HepG2 (cell line): Measurements from ENCODE around the gene FRMD4A. TPM values are rescaled to one million over a fixed set of nuclear protein-coding genes. Genes with fewer than 3 reads are reported as not detected.

Experiments used
- ATAC-seq: fragments of 200-7000 bp; cut with Tn5 transposase; 3 replicates; pipeline ENCODE4 v1.9.1; 2020; ENCODE audit warnings: mild to moderate bottlenecking, moderate library complexity
- BruUV-seq: library from RNA; stranded (reverse); fragments of 400-500 nt; replicated peaks from 2 replicates; lab custom pipeline; 2021; lab: Mats Ljungman, UMichigan
- CTCF ChIA-PET: fragments of 300-600 bp; formaldehyde crosslinking; extraction: SDS; loops from one replicate; lab custom pipeline; 2021; ENCODE audit warnings: low total read pairs, inconsistent platforms, low intra/inter-chr PET ratio; lab: Yijun Ruan, JAX
- POLR2A ChIA-PET: fragments of 350-600 bp; sonication (Branson Sonifier 250); formaldehyde crosslinking; loops from one replicate; lab custom pipeline; 2020; ENCODE audit warnings: antibody characterized with exemption, inconsistent platforms; lab: Yijun Ruan, JAX
- DNase-seq: peaks from one replicate; pipeline ENCODE4 v3.0.0-alpha.2; 2015; ENCODE audit warnings: low spot score
- FAIRE-seq: peaks from 3 replicates; lab custom pipeline; 2011; peaks lifted over from hg19 to GRCh38; lab: Jason Lieb, UNC
- H2AFZ ChIP-seq: one replicate; pipeline ENCODE4 v1.6.1; 2011; ENCODE audit warnings: low read length, inconsistent platforms
- H3K27ac ChIP-seq: fragments of 300-600 bp; 3 replicates; pipeline ENCODE4 v1.8.0; 2011; ENCODE audit warnings: mixed run types, mild to moderate bottlenecking, mixed read lengths, low read length, inconsistent platforms; ENCODE audit not compliant: insufficient read depth; ENCODE audit errors: extremely low read length
- H3K27me3 ChIP-seq, 2 experiments: fragments of 200-600 bp in 1 of 2; 2 replicates in 1 of 2; 3 replicates in 1 of 2; pipeline versions ENCODE4 v1.6.0 to v1.8.0; 2011; ENCODE audit warnings: low read length in 2 of 2, mild to moderate bottlenecking in 2 of 2, moderate library complexity in 2 of 2, inconsistent platforms in 1 of 2; ENCODE audit not compliant: insufficient read depth in 2 of 2, control insufficient read depth in 1 of 2
- H3K36me3 ChIP-seq, 2 experiments: fragments of 200-600 bp in 1 of 2; replicated peaks in 1 of 2; 2 replicates in 1 of 2; 3 replicates in 1 of 2; pipeline versions ENCODE4 v1.5.1 to v1.8.0; 2011; ENCODE audit warnings: low read length in 2 of 2, inconsistent platforms in 1 of 2; ENCODE audit not compliant: insufficient read depth in 2 of 2, control insufficient read depth in 1 of 2
- H3K4me1 ChIP-seq: 2 replicates; pipeline ENCODE4 v1.5.1; 2012; ENCODE audit warnings: low read length, inconsistent platforms; ENCODE audit not compliant: insufficient read depth
- H3K4me2 ChIP-seq: 2 replicates; pipeline ENCODE4 v1.6.0; 2011; ENCODE audit warnings: low read depth, low read length, inconsistent platforms
- H3K4me3 ChIP-seq, 3 experiments: fragments of 200-600 bp in 1 of 3; sonication (generic), shearing (Covaris generic) in 1 of 3; replicated peaks in 1 of 3; 2 replicates each; pipeline ENCODE4 v1.5.1; 2011 to 2016; ENCODE audit warnings: low read length in 3 of 3, inconsistent platforms in 2 of 3, low read depth in 2 of 3, mild to moderate bottlenecking in 2 of 3, control low read depth in 1 of 3, mixed read lengths in 1 of 3; ENCODE audit not compliant: insufficient read depth in 1 of 3
- H3K79me2 ChIP-seq: one replicate; pipeline ENCODE4 v1.6.1; 2011; ENCODE audit warnings: low read length, inconsistent platforms; ENCODE audit not compliant: insufficient read depth
- H3K9ac ChIP-seq: 2 replicates; pipeline ENCODE4 v1.6.0; 2011; ENCODE audit warnings: mild to moderate bottlenecking, low read depth, low read length, inconsistent platforms; ENCODE audit not compliant: insufficient read depth
- H3K9me3 ChIP-seq: 2 replicates; pipeline ENCODE4 v1.5.1; 2012; ENCODE audit warnings: mild to moderate bottlenecking, low read length
- H4K20me1 ChIP-seq: 2 replicates; pipeline ENCODE4 v1.6.0; 2011; ENCODE audit warnings: inconsistent platforms, mild to moderate bottlenecking, low read length, moderate library complexity; ENCODE audit not compliant: insufficient read depth
- CTCF ChIP-seq: sonication (generic); formaldehyde crosslinking; IDR thresholded peaks from 2 replicates; pipeline ENCODE4 v1.5.0; 2020; ENCODE audit warnings: mild to moderate bottlenecking, missing genetic modification reagents, moderate library complexity
- GMEB1 ChIP-seq: sonication (generic); formaldehyde crosslinking; IDR thresholded peaks from 2 replicates; pipeline ENCODE4 v1.5.1; 2020; ENCODE audit warnings: missing genetic modification reagents, mild to moderate bottlenecking, borderline replicate concordance
- HNF1B ChIP-seq: sonication (generic); formaldehyde crosslinking; IDR thresholded peaks from 2 replicates; pipeline ENCODE4 v1.5.1; 2020; ENCODE audit warnings: mild to moderate bottlenecking, moderate library complexity, missing genetic modification reagents
- KDM2A ChIP-seq: sonication (generic); formaldehyde crosslinking; IDR thresholded peaks from 2 replicates; pipeline ENCODE4 v1.4.0; 2020; ENCODE audit warnings: low read depth, missing genetic modification reagents, borderline replicate concordance
- MEIS1 ChIP-seq: sonication (generic); formaldehyde crosslinking; IDR thresholded peaks from 2 replicates; pipeline ENCODE4 v1.9.0; 2021; ENCODE audit warnings: mild to moderate bottlenecking, missing genetic modification reagents, moderate library complexity, borderline replicate concordance
- MXI1 ChIP-seq: IDR thresholded peaks from 3 replicates; pipeline ENCODE4 v1.6.1; 2012; ENCODE audit warnings: low read depth, low read length, inconsistent platforms, borderline replicate concordance
- POGZ ChIP-seq: sonication (generic); formaldehyde crosslinking; IDR thresholded peaks from 2 replicates; pipeline ENCODE4 v1.4.0; 2020; ENCODE audit warnings: mild to moderate bottlenecking, missing genetic modification reagents
- RAD21 ChIP-seq: fragments of 450-650 bp; formaldehyde crosslinking; IDR thresholded peaks from 2 replicates; pipeline ENCODE4 v1.5.0; 2020; ENCODE audit warnings: mild to moderate bottlenecking
- SALL1 ChIP-seq: sonication (generic); formaldehyde crosslinking; IDR thresholded peaks from 2 replicates; pipeline ENCODE4 v1.8.0; 2022; ENCODE audit warnings: mild to moderate bottlenecking, missing genetic modification reagents
- SMC3 ChIP-seq: IDR thresholded peaks from 2 replicates; pipeline ENCODE4 v1.6.1; 2011; ENCODE audit warnings: low read length, improper control_type of control experiment
- STAG1 ChIP-seq: sonication (generic); formaldehyde crosslinking; IDR thresholded peaks from 2 replicates; pipeline ENCODE4 v1.4.0; 2020; ENCODE audit warnings: missing genetic modification reagents
- TEAD3 ChIP-seq: optimal IDR thresholded peaks from 2 replicates; pipeline ENCODE3; 2016; ENCODE audit warnings: borderline replicate concordance
- ZNF17 ChIP-seq: sonication (generic); formaldehyde crosslinking; IDR thresholded peaks from 2 replicates; pipeline ENCODE4 v1.5.0; 2020; ENCODE audit warnings: mild to moderate bottlenecking, missing genetic modification reagents
- ZNF296 ChIP-seq: sonication (generic); formaldehyde crosslinking; conservative IDR thresholded peaks from 2 replicates; pipeline ENCODE4 v1.5.0; 2020; ENCODE audit warnings: mild to moderate bottlenecking, missing genetic modification reagents
- ZNF501 ChIP-seq: sonication (generic); formaldehyde crosslinking; IDR thresholded peaks from 2 replicates; pipeline ENCODE4 v1.5.1; 2020; ENCODE audit warnings: mild to moderate bottlenecking, moderate library complexity, missing genetic modification reagents
- ZNF572 ChIP-seq: sonication (generic); formaldehyde crosslinking; IDR thresholded peaks from 2 replicates; pipeline ENCODE4 v1.5.1; 2020; ENCODE audit warnings: mild to moderate bottlenecking, missing genetic modification reagents
- ZNF670 ChIP-seq: sonication (generic); formaldehyde crosslinking; IDR thresholded peaks from 2 replicates; pipeline ENCODE4 v1.8.0; 2022; ENCODE audit warnings: mild to moderate bottlenecking, missing genetic modification reagents, borderline replicate concordance
- ZNF749 ChIP-seq: sonication (generic); formaldehyde crosslinking; IDR thresholded peaks from 2 replicates; pipeline ENCODE4 v1.8.0; 2022; ENCODE audit warnings: mild to moderate bottlenecking, missing genetic modification reagents, moderate library complexity, borderline replicate concordance
- WGBS: methylation state at CpG from one replicate; pipeline ENCODE4 v1.1.6; 2017; ENCODE audit warnings: low lambda C conversion rate; 5-methylcytosine and 5-hydroxymethylcytosine counted together
- in situ Hi-C: cut with HindIII; loops from 2 replicates; pipeline ENCODE4 v1.10.0; 2017; ENCODE audit warnings: low pct_unique_long_range_greater_than_20kb; ENCODE audit not compliant: extremely low pct_ligation_motif_present
- intact Hi-C: fragments of 100-400 bp; cut with micrococcal nuclease; formaldehyde crosslinking; loops from one replicate; pipeline ENCODE4 v1.10.0; 2022; ENCODE audit not compliant: unreplicated experiment
- polyA plus RNA-seq, 8 experiments: library from polyadenylated mRNA; depleted of rRNA in 3 of 8; stranded (reverse) in 7 of 8; unstranded in 1 of 8; fragments of >200 nt; fragmentation: Illumina TruSeq in 4 of 8; extraction: Trizol in 4 of 8; gene quantifications; 2 replicates each; pipeline versions ENCODE4 v1.2.1 to v1.2.3, GENCODE V29; 2011 to 2016; ENCODE audit warnings: low read depth in 4 of 8, missing spikeins in 1 of 8, mixed read lengths in 1 of 8; ENCODE audit not compliant: insufficient read depth in 1 of 8
- total RNA-seq, 5 experiments: library from RNA; depleted of rRNA; stranded (reverse); fragments of >200 nt; fragmentation: Illumina TruSeq; extraction: Trizol; gene quantifications; 2 replicates each; pipeline ENCODE4 v1.2.3, GENCODE V29; 2016; ENCODE audit warnings: low read depth in 1 of 5

The FRMD4A gene
- total and polyA plus RNA-seq, 2 of the 13 experiments (the other 11 are each of a cell fraction or from before 2014, with no cell fraction given): 0.09 to 0.26 TPM

- FAIRE-seq (peak; percentile 63), ATAC-seq (peak; percentile 66), DNase-seq (no peak)
- Histone ChIP-seq H2AFZ (no peak overlapping the region), H3K4me2 (no peak overlapping the region), H3K27me3 (no peaks in the 10 kb centered on the region), H3K27ac (no peak overlapping the region), H3K9ac (no peak overlapping the region), H3K4me1 (no peaks in the 10 kb centered on the region), H3K79me2 (no peaks in the 10 kb centered on the region), H3K4me3 (no peak overlapping the region), H3K36me3 (no peaks in the 10 kb centered on the region), H4K20me1 (no peaks in the 10 kb centered on the region), H3K9me3 (no peaks in the 10 kb centered on the region)
- ChIA-PET CTCF (interaction anchor here (0.7 to 3.6 kb wide), 3 partner anchors 113 to 118 kb away, joined by 3 to 60 read pairs (median 3); no protein-coding TSS in a partner anchor), POLR2A (no interaction called here)
- WGBS: 57% methylated on average over 10 of the region's 19 CpGs
- no TSS peak for BruUV-seq
- in situ Hi-C loops (loop anchor here (5.0 kb wide), 1 partner anchor 117 kb away; no protein-coding TSS in a partner anchor), intact Hi-C loops (loop anchor here (1.0 kb wide), 1 partner anchor 118 kb away; no protein-coding TSS in a partner anchor)
- TF ChIP-seq POGZ (CRISPR knock-in tag): no peak
- 0 out of 2 replicates have a peak, but pooled peaks have one; percentile 32 for TF ChIP-seq HNF1B
- TF ChIP-seq CTCF (CRISPR knock-in tag): peak; percentile 92
- peak; percentile 55; the same call in 1 of the 2 replicates for TF ChIP-seq ZNF501 (CRISPR knock-in tag)
- 0 out of 2 replicates have a peak, but pooled peaks have one; percentile 26 for TF ChIP-seq ZNF572 (CRISPR knock-in tag)
- no peak for TF ChIP-seq GMEB1 (CRISPR knock-in tag)
- TF ChIP-seq SMC3: peak; percentile 95
- TF ChIP-seq ZNF17 (CRISPR knock-in tag): no peak
- TF ChIP-seq ZNF296: no peak
- TF ChIP-seq MXI1: 0 out of 3 replicates have a peak, but pooled peaks have one; percentile 16
- TF ChIP-seq MEIS1 (CRISPR knock-in tag): no peak
- TF ChIP-seq TEAD3 (CRISPR knock-in tag): peak; percentile 15
- 0 out of 2 replicates have a peak, but pooled peaks have one; percentile 19 for TF ChIP-seq ZNF749 (CRISPR knock-in tag)
- no peak for TF ChIP-seq ZNF670 (CRISPR knock-in tag)
- peak; percentile 93 for TF ChIP-seq STAG1 (CRISPR knock-in tag)
- TF ChIP-seq RAD21 (CRISPR knock-in tag): peak; percentile 81
- TF ChIP-seq KDM2A (CRISPR knock-in tag): peak; percentile 48; the same call in 1 of the 2 replicates
- peak; percentile 41; the same call in 1 of the 2 replicates for TF ChIP-seq SALL1
Measured at GRCh38 chr10:13659887-13660550, 670.7 kb downstream of the FRMD4A start.
